C4-2B (cell line): ENCODE measurements around the gene RNPS1.
"Not testable (repeated sequence)": the region's sequence is repeated elsewhere in the genome, so short reads cannot be mapped to it uniquely, and the experiment has no call there.

ENCODE experiments used
- ZFX ChIP-seq: fragments of 450-650 bp; IDR thresholded peaks from 2 replicates; pipeline ENCODE4 v1.6.1; 2017
- TF ChIP-seq, protein P1 (sequence below): fragments of 450-650 bp; conservative IDR thresholded peaks from 2 replicates; pipeline ENCODE4 v1.5.1; 2017; ENCODE audit warnings: mild to moderate bottlenecking

GRCh38 chr16:2240331-2240730, 27.6 kb downstream of the RNPS1 start:
- TF ChIP-seq, protein P1, sequence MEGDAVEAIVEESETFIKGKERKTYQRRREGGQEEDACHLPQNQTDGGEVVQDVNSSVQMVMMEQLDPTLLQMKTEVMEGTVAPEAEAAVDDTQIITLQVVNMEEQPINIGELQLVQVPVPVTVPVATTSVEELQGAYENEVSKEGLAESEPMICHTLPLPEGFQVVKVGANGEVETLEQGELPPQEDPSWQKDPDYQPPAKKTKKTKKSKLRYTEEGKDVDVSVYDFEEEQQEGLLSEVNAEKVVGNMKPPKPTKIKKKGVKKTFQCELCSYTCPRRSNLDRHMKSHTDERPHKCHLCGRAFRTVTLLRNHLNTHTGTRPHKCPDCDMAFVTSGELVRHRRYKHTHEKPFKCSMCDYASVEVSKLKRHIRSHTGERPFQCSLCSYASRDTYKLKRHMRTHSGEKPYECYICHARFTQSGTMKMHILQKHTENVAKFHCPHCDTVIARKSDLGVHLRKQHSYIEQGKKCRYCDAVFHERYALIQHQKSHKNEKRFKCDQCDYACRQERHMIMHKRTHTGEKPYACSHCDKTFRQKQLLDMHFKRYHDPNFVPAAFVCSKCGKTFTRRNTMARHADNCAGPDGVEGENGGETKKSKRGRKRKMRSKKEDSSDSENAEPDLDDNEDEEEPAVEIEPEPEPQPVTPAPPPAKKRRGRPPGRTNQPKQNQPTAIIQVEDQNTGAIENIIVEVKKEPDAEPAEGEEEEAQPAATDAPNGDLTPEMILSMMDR, result not testable (repeated sequence)
- TF ChIP-seq ZFX, result not testable (repeated sequence)
